GM19468 (cell line): ENCODE data around the gene NCKAP5.
A peak's percentile ranks its signal among the peaks of the same experiment; 100 is the strongest.

Experiments
- ATAC-seq: cut with Tn5 transposase; IDR thresholded peaks from one replicate; pipeline ENCODE4 v1.9.1; 2021; ENCODE audit warnings: mild to moderate bottlenecking, moderate library complexity, moderate number of reproducible peaks; ENCODE audit not compliant: unreplicated experiment; ENCODE audit errors: extremely low read depth

NCKAP5 gene

GRCh38 chr2:133502678-133503077 lies 65.6 kb downstream of the NCKAP5 start:
- ATAC-seq: no peak

GRCh38 chr2:133500917-133501316 lies 67.3 kb downstream of the NCKAP5 start:
- no peak for ATAC-seq

GRCh38 chr2:133498662-133499585 lies 69.3 kb downstream of the NCKAP5 start:
- peak; percentile 63 for ATAC-seq

- no peak for ATAC-seq
Observed at GRCh38 chr2:133497951-133498565, 70.2 kb downstream of the NCKAP5 start.

- ATAC-seq: no peak
Observed at GRCh38 chr2:133497270-133497893, 70.9 kb downstream of the NCKAP5 start.

GRCh38 chr2:133496501-133497269 lies 71.6 kb downstream of the NCKAP5 start:
- ATAC-seq: no peak

GRCh38 chr2:133495226-133495625 lies 73.0 kb downstream of the NCKAP5 start:
- no peak for ATAC-seq

GRCh38 chr2:133492719-133493380 lies 75.4 kb downstream of the NCKAP5 start:
- no peak for ATAC-seq

- ATAC-seq: no peak
Observed at GRCh38 chr2:133490411-133490980, 77.8 kb downstream of the NCKAP5 start.

GRCh38 chr2:133489641-133490410 lies 78.4 kb downstream of the NCKAP5 start:
- ATAC-seq: no peak

- no peak for ATAC-seq
Observed at GRCh38 chr2:133489146-133489545, 79.1 kb downstream of the NCKAP5 start.

GRCh38 chr2:133486771-133487191 lies 81.5 kb downstream of the NCKAP5 start:
- no peak for ATAC-seq

GRCh38 chr2:133485868-133486267 lies 82.4 kb downstream of the NCKAP5 start:
- ATAC-seq: no peak

- ATAC-seq: no peak
Observed at GRCh38 chr2:133484784-133485183, 83.5 kb downstream of the NCKAP5 start.

- no peak for ATAC-seq
Observed at GRCh38 chr2:133484106-133484505, 84.2 kb downstream of the NCKAP5 start.

- no peak for ATAC-seq
Observed at GRCh38 chr2:133483181-133483580, 85.1 kb downstream of the NCKAP5 start.

- ATAC-seq: no peak
Observed at GRCh38 chr2:133480707-133481429, 87.4 kb downstream of the NCKAP5 start.

- no peak for ATAC-seq
Observed at GRCh38 chr2:133477616-133477990, 90.7 kb downstream of the NCKAP5 start.
